Measurements from ENCODE around the gene POU3F2.

The POU3F2 gene

GRCh38 chr6:98808541-98809210 lies 25.7 kb upstream of the POU3F2 start:
- DNase-seq (ENCODE audit: low read depth in 2 of 2) = peak; percentile 29 to 72
- TF ChIP-seq CTCF (IDR thresholded peaks at IDR 0.05; ENCODE audit: low read depth, low read length) = no peak
- no peak overlapping the region for H3K4me3 ChIP-seq (replicated peaks in 1 of 2; ENCODE audit: low read depth in 2 of 2, low read length in 2 of 2)

GRCh38 chr6:98812220-98812619 lies 22.2 kb upstream of the POU3F2 start:
- no peak for TF ChIP-seq CTCF (IDR thresholded peaks at IDR 0.05; ENCODE audit: low read depth, low read length)
- no peak for DNase-seq (ENCODE audit: low read depth in 2 of 2)
- H3K4me3 ChIP-seq (replicated peaks in 1 of 2; ENCODE audit: low read depth in 2 of 2, low read length in 2 of 2) = no peak overlapping the region

- no peak for DNase-seq (ENCODE audit: low read depth in 2 of 2)
- TF ChIP-seq CTCF (IDR thresholded peaks at IDR 0.05; ENCODE audit: low read depth, low read length) = no peak
- H3K4me3 ChIP-seq (replicated peaks in 1 of 2; ENCODE audit: low read depth in 2 of 2, low read length in 2 of 2) = no peak overlapping the region
Observed at GRCh38 chr6:98816799-98817198, 17.6 kb upstream of the POU3F2 start.

GRCh38 chr6:98821756-98822405 lies 12.5 kb upstream of the POU3F2 start:
- DNase-seq (ENCODE audit: low read depth in 2 of 2) = no peak

GRCh38 chr6:98823428-98824161 lies 10.8 kb upstream of the POU3F2 start:
- no peak for DNase-seq (ENCODE audit: low read depth in 2 of 2)
- H3K4me3 ChIP-seq (replicated peaks in 1 of 2; ENCODE audit: low read depth in 2 of 2, low read length in 2 of 2) = no peak overlapping the region
- TF ChIP-seq CTCF (IDR thresholded peaks at IDR 0.05; ENCODE audit: low read depth, low read length) = no peak

More at GRCh38 chr6:98821756-98822405, 12.5 kb upstream of the POU3F2 start:
- no peak for TF ChIP-seq CTCF (IDR thresholded peaks at IDR 0.05; ENCODE audit: low read depth, low read length)
- H3K4me3 ChIP-seq (replicated peaks in 1 of 2; ENCODE audit: low read depth in 2 of 2, low read length in 2 of 2) = no peak overlapping the region

- no peak overlapping the region for H3K4me3 ChIP-seq (replicated peaks in 1 of 2; ENCODE audit: low read depth in 2 of 2, low read length in 2 of 2)
- TF ChIP-seq CTCF (IDR thresholded peaks at IDR 0.05; ENCODE audit: low read depth, low read length) = no peak
- DNase-seq (ENCODE audit: low read depth in 2 of 2) = no peak
Observed at GRCh38 chr6:98824162-98824901, 10.0 kb upstream of the POU3F2 start.

Data from cardiac fibroblast (primary cell).